DMS79 (cell line): ENCODE data around the gene CTSH.
"Not testable (repeated sequence)": the region's sequence is repeated elsewhere in the genome, so short reads cannot be mapped to it uniquely, and the experiment has no call there.

Source experiments
- DNase-seq: peaks from one replicate; lab custom pipeline; 2025; lab: John Stamatoyannopoulos, UW

CTSH gene

DNA sequence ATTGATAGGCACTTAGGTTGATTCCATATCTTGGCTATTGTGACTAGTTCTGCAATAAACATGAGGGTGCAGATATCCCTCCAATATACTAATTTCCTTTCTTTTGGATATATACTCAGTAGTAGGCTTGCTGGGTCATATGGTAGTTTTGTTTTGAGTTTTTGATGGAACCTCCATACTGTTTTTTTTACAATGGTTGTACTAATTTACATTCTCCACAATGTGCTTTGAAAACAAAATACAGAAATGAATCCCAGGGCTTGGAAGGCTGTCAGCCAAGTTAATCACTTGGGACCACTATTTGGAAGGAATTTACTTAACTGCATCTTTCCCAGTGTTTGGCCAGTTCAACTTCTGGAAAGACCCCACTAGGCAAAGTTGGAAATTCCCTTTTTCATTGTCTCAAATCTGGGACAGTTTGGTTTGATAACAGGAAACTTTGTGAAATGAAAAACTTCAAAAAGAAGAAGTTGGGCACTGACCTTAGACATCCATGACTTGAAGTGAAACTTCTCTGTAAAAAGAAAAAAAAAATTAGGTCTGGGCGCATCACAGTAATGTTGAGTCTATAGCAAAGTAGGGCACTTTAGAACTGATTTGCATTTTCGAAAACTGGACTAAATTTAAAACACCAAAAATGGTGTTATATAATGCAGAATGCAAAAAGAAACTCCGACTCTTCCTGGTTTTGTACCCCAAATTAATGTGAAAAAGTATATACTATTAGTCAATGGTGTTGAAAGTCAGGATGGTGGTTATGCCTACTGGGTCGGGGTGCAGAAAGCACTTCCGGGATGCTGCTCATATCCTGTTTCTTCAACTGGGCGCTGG is 6.0 kb downstream of the CTSH start:
- DNase-seq = no peak

DNA sequence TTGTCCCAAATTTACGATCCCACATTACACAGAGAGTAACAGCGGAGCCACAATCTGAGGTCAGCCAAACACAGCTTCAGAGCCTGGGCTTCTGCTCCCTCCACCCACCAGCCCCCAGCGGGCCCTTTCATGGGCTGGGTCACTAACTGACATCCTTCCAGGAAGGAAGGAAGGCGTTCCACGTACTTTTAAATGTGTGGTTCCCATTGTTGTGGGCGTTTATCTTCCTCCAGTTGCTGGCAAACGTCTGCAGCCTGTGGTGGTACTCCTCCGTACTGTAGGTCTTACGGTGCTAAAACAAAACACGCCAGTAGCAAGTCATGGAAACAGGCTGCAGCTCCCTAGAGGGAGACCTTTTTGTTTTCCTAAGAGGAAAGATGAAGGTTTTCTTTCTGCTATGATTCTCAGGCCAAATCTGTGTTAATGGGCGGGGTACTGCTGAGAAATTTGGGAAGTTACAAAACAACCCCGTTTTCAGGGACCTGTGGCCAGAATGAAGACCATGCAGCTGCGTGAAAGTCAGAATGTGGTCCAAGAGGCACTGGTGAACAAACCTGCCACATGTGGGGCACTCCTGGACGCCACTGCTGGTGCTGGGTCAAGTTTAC is 7.6 kb downstream of the CTSH start:
- no peak for DNase-seq

GRCh38 chr15:78934655-78935023 is 10.2 kb downstream of the CTSH start:
- no peak for DNase-seq

- no peak for DNase-seq
These were observed 10.8 kb downstream of the CTSH start for GRCh38 chr15:78933823-78934654.

GRCh38 chr15:78933187-78933822 is 11.5 kb downstream of the CTSH start:
- no peak for DNase-seq

GRCh38 chr15:78932258-78932808 is 12.5 kb downstream of the CTSH start:
- DNase-seq = no peak

DNA sequence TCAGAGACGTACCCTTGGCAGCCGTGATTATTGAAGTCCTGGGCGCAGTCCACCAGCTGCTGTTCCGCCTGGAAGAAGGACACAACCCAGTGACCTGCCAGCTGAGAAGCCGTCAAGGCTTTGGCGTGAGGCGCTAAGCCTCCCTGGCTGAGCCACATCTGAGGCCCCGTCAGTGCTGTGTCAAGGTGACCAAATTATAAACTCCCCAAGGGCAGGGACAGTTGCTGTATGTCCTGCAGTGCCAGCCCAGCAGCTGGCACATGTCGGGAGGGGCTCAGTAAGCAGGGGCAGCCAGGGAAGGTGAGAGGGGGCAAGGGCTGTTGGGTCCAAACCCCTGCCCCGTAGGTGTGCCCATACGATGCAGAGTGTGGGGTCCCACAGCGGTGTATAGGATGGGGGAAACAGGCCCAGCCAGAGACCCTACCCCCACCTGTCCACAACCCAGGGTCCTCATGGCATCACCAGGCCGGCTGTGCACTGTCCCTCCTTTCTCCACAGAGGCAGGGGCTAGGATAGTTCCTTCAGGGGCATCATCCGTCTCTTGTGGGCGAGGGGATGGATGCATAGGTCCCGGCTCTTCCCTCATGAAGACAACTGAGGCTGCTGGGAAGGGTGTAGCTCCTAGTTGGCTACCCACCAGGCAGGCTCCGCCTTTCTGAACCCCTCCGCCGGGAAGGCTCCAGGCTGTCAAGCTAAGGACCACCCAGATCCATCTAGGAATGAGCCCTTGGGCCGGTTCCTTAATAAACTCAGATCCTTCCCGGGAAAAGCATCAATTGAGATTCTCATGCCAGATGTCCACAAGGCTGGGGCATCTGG is 13.2 kb downstream of the CTSH start:
- DNase-seq = no peak

DNA sequence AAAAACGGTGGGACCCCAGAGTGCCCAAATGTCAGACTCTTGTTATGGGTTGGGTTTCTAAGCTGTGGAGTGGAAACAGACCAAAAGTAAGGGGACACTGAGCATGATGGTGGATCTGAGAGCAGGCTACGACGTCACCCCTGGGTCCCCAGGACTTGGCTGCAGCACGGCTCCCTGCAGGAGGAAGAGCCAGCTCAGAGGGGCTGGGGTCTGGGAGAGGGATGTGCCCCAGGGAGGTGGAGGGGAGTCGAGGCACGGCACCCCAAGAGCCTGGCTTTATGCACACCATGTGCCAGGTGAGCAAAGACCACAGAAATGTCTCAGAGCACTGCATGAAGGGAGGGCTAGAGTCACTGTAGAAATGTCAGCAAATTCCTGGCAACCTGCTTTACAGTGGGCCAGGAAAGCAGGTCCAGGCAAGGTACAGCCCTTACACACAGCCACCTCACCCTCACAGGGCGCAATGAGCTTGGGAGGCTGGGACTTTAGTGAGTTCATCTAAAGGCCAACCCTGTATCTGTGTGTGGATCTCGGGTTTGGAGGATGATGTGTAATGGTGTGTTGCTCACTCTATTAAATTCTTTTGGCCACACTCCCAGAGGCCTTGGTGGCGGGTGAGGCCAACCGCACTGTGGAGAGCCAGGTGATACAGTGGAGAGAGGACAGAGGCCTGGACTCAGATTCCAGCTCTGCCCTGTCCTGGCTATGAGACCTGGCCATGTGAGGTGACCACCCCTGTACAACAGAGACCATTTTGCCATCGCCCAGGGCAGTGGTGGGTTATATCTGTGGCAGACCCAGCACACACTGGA is 14.1 kb downstream of the CTSH start:
- no peak for DNase-seq

- DNase-seq = no peak
These were observed 15.1 kb downstream of the CTSH start for GRCh38 chr15:78929536-78930264.

- no peak for DNase-seq
These were observed 16.2 kb downstream of the CTSH start for GRCh38 chr15:78928616-78929093.

GRCh38 chr15:78928176-78928575 is 16.7 kb downstream of the CTSH start:
- DNase-seq = not testable (repeated sequence)

GRCh38 chr15:78927077-78927790 is 17.6 kb downstream of the CTSH start:
- DNase-seq = no peak

- no peak for DNase-seq
These were observed 18.7 kb downstream of the CTSH start for GRCh38 chr15:78925956-78926743.

GRCh38 chr15:78925076-78925624 is 19.7 kb downstream of the CTSH start:
- DNase-seq = no peak

DNA sequence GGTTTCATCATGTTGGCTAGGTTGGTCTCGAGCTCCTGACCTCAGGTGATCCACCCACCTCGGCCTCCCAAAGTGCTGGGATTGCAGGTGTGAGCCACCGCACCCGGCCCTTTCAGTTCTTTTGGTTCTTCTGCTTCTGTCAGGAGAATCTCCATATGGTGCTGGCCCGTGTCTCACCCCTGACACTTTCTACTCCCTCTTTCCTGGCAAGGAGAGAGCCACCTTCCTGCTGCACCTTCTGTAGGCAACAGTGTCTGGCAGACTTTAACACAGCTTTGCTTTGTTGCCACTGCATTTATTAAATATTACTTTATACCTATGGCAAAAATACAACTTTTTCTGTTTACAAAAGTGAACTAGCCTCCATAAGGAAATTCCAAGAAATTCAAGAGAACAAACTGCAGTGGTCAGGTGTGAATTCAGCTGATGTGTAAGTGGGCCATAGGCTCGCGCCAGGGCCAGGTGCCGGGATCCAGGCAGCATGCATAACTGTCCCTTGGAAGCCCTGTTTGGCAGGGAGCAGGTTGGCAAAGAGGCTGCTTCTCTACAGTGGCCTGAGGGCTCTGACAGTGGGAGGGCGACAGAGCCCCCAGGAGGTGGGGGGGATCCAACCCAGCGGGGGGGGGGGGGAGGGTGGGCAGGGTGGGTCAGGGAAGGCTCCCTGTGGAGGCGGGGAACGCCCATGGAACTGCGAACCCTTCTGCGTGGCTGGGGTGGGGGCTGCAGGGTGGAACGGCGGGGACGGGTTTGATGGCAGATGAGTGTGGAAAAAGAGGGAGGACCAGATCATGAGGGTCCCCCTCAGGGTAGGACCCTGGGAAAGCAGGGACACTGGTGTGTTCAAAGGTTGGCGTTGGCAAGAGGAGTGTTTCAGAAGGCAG is 21.1 kb downstream of the CTSH start:
- no peak for DNase-seq

GRCh38 chr15:78923015-78923414 is 21.8 kb downstream of the CTSH start:
- DNase-seq = no peak

DNA sequence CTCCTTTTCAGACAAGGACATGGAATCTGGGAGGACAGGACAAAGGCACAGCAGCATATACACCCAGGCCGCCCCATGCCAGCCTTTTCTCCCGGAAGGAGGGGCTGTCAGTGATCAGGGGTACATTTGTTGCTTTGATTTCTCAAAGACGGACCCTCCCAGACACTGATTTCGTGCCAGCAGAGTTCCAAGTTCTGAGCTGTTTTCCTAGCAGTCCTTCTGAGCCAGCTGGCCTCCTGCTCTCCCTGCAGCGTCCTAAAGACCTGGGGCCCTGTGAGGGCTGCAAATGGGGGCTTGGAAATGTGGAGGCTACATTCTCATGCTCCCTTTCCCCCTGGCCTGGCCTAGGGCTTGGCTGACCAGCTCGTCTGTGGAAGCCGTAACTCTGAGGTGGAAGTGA is 22.3 kb downstream of the CTSH start:
- no peak for DNase-seq
